ENCODE data around the gene CPEB3. TPM values are rescaled to one million over a fixed set of nuclear protein-coding genes. Genes with fewer than 3 reads are reported as not detected.
A peak's percentile ranks its signal among the peaks of the same experiment; 100 is the strongest.
"Not testable (repeated sequence)": the region's sequence is repeated elsewhere in the genome, so short reads cannot be mapped to it uniquely, and the experiment has no call there.

The CPEB3 gene
- polyA plus RNA-seq (2013, experiment 1 of 2; ENCODE audit: insufficient read length) = 0.37 TPM
- 0.45 TPM for polyA plus RNA-seq (2013, experiment 2 of 2; ENCODE audit: insufficient read length)

GRCh38 chr10:92290837-92291615 lies at the start of gene CPEB3, which contains the start of gene MARCHF5:
TSS of gene CPEB3 (minus strand) at chr10:92291078. CDS start at chr10:92240350, 50,728 bp downstream.
TSS of gene MARCHF5 (plus strand) at chr10:92291167. CDS start at chr10:92291495, 328 bp downstream.
- DNase-seq = peak; percentile 95

- not testable (repeated sequence) for DNase-seq
Measured at GRCh38 chr10:92329927-92330326, 39.0 kb upstream of the CPEB3 start.

DNA sequence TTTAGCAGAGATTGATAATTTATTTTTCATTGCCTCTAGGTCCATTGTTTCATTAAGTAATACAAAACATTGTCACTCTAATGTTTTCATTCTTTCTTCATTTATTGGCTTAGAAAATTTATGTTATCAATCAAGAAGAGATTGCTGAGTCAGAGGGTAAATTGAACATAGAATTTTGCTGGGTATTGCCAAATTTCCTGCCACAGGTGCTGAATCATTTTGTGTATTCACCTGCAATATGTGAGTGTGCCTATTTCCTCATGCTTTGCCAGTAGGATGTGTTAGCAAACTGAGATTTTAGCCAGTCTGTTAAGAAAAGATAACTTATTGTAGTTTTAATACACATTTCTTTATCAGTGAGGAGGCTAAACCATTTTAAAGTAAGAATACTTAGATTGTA lies 38.1 kb upstream of the CPEB3 start:
- no peak for DNase-seq

DNA sequence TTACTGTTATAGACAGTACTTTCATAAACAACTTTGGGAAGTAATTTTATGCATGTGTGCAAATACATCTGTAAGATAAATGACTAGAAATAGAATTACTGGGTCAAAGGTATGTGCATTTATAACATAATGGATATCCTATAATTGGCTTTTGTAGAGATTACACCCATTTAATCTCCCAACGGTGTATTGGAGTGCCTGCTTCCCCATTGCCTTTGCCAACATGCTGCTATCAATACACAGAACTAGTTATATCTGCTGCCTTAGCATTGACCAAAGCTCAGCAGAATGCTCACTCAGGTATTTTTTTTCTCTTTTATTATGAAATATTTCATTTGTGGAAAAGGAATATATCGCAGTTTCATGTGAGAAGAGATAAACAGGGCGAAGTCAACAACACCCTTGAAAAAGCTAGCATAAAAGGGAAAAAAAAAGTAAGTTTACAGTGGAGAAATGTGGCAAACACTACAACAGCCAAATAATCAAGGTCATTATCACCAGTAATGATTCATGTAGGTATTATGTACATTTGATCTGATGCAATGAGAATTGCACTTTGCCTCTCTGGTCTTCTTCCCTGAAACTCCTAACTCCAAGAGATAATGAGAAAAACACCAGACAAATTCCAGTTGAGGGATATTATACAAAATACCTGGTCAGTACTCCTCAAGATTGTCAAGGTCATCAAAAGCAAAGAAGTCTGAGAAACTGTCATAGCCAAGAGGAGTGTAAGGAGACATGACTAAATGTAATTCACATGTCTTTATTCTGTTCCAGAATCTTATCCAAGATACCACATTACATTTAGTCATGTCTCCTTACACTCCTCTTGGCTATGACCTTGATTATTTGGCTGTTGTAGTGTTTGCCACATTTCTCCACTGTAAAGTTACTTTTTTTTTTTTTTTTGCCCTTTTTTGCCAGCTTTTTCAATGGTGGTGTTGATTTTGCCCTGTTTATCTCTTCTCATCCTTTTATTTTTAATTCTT lies 36.9 kb upstream of the CPEB3 start:
- peak; percentile 6 for DNase-seq

DNA sequence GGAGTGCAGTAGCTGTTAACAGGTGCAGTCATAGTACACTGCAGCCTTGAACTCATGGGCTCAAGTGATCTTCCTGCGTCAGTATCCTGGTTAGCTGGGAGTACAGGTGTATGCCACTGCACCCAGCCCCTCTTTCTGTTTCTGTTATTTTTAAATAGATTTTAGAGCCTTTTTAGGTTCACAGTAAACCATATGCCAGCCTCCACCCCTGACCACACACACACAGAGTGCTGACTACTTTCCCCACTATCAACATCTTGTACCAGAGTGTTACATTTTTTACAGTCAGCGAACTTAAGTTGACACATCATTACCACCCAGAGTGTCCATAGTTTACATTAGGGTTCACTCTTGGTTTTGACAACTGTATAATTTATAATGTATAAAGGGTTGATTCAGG lies 32.2 kb upstream of the CPEB3 start:
- DNase-seq = no peak

GRCh38 chr10:92316610-92317009 lies 25.7 kb upstream of the CPEB3 start:
- DNase-seq = no peak

GRCh38 chr10:92313750-92314149 lies 22.9 kb upstream of the CPEB3 start:
- no peak for DNase-seq

DNA sequence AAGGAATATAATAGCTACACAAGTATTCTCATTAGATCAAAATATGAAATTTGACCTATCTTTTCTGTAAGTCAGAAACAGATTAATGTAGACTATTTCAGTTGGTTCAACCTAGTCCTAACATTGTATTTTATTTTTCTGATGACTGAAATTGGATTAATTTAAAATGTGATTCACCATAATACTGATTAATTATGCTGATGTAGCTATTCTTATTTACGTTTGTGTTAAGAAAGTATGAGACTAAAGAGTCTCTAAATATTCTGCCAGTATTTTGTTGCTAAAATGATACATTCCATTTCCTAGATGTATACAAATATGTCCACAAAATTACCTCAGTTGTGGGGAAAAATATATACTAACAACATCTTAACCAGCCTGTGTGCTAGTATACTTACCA lies 18.4 kb upstream of the CPEB3 start:
- no peak for DNase-seq

- no peak for DNase-seq
Measured at GRCh38 chr10:92305133-92306072, 14.5 kb upstream of the CPEB3 start.

DNA sequence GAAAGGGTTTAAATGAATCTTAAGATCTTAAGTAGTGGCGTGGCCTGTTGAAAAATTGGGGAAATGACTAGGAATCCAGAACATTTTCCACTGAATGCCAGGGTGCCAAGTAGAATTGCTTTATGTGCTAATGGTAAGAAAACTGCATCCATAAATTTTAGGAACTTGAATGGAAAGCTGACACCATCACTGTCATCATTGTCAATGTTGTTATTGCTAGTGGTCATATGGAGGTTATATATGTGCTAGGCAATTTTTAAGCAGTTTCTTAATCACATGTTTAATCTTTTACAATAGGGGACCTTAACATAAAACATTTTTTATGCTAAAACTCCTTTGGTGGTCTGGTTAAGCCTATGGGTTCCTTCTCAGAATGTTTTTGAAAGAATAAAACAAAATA lies 13.2 kb upstream of the CPEB3 start:
- DNase-seq = no peak

DNA sequence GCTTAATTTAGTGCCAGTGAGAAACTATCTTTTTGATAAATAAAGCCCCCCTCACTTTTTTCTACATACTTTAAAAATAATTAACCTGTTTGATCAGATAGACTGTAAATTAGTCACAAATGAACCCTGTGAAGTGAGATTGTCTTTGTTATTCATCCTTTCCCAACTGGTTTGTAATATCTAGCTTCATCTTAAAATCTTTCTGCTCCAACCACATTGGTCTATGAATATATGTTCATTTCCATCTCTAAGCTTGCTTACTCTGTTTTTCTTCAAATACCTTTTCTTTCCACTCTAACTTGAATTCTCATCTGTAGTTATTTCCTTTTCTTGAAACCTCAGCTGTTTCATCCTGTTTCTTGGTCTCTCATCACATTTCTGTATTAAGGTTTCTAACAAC lies 12.2 kb upstream of the CPEB3 start:
- DNase-seq = no peak

GRCh38 chr10:92298487-92298886 lies 7.6 kb upstream of the CPEB3 start:
- DNase-seq = no peak

GRCh38 chr10:92291921-92292845 lies 1.3 kb upstream of the CPEB3 start:
- DNase-seq = peak; percentile 44

DNA sequence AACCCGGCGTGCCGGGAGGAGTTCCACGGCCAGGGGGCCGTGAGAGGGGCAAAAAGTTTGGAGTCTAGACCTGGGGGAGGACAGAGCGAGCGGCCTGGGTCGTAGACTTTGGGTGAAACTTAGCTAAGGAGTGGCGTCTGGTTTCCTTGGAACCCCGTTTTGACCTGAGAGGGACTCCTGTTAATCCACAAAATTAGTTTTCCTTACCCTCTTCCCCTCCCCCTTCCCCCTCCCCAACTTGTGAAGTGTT lies 663 bp upstream of the CPEB3 start:
- no peak for DNase-seq

- peak; percentile 18 for DNase-seq
Measured at GRCh38 chr10:92290076-92290836, 622 bp downstream of the CPEB3 start.

DNA sequence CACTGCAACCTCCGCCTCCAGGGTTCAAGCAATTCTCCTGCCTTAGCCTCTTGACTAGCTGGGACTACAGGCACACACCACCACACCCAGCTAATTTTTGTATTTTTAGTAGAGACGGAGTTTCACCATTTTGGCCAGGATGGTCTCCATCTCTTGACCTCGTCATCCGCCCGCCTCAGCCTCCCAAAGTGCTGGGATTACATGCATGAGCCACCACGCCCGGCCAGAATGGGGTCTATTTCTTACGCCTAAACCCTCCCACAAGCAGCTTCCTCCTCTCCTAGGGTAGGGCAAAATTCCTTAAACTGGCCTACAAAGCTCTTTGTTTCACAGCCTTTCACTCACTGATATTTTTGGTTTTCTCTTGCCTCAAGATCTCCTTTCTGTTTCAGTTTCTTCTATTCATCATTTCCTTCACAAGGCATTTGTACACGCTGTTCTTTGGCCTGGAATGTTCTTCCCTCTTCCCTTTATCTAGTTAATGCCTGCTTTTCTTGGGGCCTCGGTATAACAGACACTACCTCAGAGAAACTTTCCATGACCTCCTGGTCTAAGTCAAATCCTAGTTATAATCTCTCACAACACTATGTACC lies 6.7 kb downstream of the CPEB3 start:
- DNase-seq = no peak

- no peak for DNase-seq
Measured at GRCh38 chr10:92278996-92279696, 11.7 kb downstream of the CPEB3 start.

DNA sequence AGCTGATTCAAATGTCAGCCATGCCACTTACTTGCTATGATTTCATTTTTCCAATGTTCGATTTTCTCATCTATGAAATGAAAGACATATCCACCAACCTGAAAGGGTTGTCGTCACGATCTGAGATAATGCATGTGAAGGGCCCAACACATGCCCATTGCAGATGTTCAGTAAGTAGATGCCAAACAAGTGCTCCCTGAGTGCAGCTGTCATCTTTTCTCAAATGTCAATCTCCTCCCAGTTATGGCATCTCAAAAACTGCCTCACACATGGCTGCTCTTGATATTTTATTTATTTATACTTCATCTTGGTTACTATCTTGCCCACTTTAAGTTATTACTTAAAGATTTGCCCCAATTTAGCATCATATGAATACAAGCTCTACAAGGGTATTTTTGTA lies 16.8 kb downstream of the CPEB3 start:
- DNase-seq = no peak

- DNase-seq = no peak
Measured at GRCh38 chr10:92268748-92269147, 22.1 kb downstream of the CPEB3 start.
